ENCODE measurements around the gene FGD5.

GRCh38 chr3:14857506-14857905, 38.7 kb downstream of the FGD5 start:
- TF ChIP-seq, protein P1, sequence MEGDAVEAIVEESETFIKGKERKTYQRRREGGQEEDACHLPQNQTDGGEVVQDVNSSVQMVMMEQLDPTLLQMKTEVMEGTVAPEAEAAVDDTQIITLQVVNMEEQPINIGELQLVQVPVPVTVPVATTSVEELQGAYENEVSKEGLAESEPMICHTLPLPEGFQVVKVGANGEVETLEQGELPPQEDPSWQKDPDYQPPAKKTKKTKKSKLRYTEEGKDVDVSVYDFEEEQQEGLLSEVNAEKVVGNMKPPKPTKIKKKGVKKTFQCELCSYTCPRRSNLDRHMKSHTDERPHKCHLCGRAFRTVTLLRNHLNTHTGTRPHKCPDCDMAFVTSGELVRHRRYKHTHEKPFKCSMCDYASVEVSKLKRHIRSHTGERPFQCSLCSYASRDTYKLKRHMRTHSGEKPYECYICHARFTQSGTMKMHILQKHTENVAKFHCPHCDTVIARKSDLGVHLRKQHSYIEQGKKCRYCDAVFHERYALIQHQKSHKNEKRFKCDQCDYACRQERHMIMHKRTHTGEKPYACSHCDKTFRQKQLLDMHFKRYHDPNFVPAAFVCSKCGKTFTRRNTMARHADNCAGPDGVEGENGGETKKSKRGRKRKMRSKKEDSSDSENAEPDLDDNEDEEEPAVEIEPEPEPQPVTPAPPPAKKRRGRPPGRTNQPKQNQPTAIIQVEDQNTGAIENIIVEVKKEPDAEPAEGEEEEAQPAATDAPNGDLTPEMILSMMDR (IDR thresholded peaks at IDR 0.05) = no peak
- TF ChIP-seq POLR2A (IDR thresholded peaks at IDR 0.05) = no peak
